ENCODE data around the gene TOP2B.

The TOP2B gene

DNA sequence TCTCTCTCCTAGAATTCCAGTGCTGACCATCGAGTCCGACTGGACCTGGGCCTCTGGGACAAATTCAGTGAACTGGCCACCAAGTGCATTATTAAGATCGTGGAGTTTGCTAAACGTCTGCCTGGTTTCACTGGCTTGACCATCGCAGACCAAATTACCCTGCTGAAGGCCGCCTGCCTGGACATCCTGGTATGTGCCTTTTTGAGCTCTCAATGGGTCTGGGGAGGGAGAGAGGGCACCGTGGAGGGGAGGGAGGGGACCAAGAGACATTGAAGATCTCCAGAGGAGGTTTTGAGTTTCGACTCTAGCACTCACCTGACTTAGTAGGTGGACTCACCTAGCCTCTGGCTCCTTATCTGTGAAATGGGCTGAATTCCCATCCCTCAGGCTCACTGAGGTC is 84.2 kb downstream of the TOP2B start:
- no peak for DNase-seq

DNA sequence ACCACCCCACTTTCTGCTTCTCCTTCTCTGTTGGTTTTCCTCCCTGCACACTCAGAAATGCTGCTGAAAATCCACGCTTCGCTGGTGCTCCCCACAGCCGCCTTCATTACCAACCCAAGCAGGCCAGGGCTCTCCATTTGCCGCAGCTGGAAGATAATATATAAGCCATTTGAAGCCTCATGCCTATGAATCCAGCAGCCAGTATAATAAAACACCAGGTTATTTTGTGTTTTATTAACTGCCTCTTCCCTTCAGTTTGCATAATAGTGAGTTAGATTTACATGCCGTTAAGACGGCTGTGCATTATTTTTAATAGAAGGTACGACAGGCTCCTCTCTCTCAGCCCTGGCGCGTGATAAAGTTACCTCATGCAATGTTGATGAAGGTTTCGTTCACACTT is 86.6 kb downstream of the TOP2B start:
- DNase-seq: no peak

- DNase-seq: no peak
These were observed 87.8 kb downstream of the TOP2B start for GRCh38 chr3:25576831-25577454.

- DNase-seq: no peak
These were observed 88.6 kb downstream of the TOP2B start for GRCh38 chr3:25576146-25576545.

GRCh38 chr3:25575001-25575400 is 89.7 kb downstream of the TOP2B start:
- DNase-seq: no peak

- DNase-seq: no peak
These were observed 90.4 kb downstream of the TOP2B start for GRCh38 chr3:25574172-25574765.

DNA sequence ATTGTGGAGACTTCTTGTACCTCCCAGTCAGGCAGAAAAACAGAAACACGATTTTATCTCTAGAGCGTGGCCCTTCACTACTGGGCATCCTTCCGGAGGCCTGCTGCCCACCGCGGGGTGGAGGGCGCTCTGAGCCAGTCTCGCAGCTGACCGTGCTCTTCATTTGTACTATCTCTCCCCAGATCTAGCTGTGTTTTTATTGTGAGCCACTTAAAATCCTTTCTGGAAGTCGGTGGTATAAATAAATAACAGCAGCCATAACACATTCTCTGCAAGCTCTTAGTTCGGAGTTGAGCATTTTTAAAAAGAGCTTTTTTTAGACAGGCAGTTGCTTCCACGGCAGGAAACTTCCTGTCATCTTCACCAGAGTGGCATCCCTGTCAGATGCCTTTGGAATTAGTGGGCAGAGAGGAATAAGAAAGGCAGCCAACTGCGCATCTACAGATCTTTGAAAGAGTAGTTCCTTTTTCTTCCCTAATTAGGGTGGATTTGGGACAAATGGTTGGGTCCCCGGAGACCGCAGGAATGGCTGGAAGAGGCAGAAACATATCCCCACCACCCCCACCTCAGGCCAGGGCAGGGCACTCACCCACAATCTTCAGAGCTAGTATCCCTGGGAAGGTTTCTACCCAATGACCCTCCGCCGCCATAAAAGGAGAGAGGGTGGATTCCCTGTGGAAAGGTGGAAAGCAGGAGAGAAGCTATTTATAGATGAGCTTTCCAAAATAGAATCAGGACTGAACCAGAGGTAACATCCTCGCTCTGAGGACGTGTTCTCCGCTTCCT is 91.1 kb downstream of the TOP2B start:
- DNase-seq: no peak

DNA sequence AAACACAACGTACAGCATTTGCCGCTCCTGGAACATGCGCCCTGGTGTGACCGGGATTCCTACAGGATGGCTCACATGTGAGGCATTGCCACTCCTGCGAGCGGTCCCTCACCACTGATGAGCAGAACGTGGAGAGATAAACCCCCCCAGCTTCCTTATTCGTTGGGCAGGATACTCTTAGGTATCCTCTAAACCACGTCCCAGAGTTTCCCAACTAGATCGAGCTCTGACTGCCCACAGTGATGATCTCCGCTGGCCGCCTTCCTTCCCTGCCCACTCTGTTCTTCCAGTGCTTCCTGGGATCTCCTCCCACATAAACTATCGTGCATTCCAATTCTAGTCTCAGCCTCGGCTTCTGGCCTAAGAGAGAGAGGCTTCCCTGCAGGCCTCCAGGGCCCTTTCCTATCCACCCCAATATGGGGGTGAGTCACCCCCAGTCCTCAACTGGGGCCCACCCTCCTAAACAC is 91.8 kb downstream of the TOP2B start:
- no peak for DNase-seq

- DNase-seq: no peak
These were observed 92.4 kb downstream of the TOP2B start for GRCh38 chr3:25572336-25572735.

DNA sequence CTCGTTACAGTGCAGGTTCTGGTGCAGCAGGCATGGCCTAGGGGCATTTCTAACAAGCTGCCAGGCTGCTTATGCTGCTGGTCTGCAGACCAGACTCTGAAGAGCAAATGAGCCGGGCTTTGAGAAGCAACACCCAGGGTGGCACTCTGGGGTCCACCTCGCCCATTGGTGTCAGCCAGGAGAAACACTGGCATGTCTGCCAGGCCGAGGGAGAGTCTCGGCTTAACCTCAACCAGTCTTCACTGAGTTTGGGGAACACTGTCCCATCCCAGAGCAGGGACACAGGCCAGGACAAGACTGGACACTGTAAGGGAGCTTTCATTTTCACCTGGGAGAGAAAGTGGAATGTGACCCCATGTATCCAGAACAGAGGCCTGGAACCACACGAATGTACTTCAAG is 93.4 kb downstream of the TOP2B start:
- DNase-seq: no peak

DNA sequence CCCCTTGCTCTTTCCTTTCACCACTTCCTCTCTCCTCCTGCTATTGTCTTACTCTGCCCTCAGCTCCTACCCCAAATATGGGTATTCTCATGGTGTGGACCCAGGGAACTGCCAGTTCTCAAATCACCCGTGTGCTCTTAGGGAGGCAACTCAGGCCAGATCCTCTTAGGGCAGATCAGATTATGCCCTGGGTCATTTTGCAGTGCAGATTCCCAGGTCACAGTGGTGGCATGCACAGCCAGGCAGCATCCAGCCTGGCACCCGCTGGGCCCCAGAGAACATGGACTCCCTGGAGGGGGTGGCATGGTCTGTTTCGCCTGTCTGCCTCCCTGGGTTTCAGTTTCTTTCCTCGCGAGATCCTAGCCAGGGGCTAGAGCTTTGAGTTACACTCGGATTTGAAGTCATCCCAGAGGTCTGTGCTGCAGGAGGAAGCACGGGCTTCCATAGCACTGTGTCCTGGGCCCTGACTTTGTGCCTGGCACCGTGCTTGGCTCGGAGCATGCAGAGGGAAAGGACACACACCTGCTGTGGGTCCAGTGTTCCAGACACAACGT is 96.1 kb downstream of the TOP2B start:
- DNase-seq: no peak

GRCh38 chr3:25567806-25568524 is 96.7 kb downstream of the TOP2B start:
- no peak for DNase-seq

GRCh38 chr3:25567388-25567787 is 97.3 kb downstream of the TOP2B start:
- no peak for DNase-seq

DNA sequence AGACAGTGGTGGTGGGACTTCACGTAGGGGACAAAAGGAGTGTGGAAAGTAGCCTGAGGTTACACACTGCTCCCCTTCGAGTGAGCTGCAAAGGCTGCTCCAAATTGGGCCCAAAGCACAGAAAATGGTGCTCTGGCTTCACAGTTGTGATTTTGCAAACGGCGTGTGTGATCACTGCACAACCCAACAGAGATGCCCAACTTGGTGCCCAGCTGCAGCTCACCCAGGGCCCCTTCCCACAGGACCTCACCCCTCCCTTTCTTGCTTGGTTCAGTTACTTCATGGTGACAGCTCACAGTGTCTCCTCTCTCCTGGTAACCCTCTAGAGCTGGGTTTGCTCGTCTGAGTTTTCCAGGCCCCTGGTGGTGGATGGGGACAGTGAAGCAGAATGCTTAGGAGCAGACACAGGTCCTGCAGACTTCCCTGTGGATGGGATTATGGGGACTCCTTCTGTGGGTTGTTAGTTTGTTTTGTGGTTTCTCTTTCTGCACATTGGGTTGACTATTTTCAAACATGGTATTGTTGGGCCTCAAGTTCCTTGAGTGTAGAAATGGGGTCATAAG is 98.3 kb downstream of the TOP2B start:
- no peak for DNase-seq

- DNase-seq: no peak
These were observed 98.9 kb downstream of the TOP2B start for GRCh38 chr3:25565807-25566206.

GRCh38 chr3:25564075-25564474 is 100.6 kb downstream of the TOP2B start:
- no peak for DNase-seq

DNA sequence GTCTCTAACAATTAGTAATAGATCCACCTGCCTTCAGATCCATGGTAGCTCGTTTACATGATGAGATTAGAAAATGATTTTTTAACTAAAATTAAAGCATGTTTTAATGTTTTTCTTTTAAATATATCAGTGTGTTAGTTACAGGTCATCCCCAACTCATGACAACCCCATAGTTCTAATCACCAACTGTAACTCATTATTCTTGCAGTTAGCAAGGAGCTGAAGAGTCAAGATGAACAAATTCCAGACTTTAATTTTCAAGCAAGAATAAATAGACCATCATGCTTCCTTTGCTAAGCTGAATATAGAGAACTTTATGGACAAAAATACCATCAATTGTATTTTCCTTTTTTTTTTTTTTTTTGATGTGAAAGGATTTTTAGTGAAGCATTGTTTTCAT is 101.1 kb downstream of the TOP2B start:
- no peak for DNase-seq

DNA sequence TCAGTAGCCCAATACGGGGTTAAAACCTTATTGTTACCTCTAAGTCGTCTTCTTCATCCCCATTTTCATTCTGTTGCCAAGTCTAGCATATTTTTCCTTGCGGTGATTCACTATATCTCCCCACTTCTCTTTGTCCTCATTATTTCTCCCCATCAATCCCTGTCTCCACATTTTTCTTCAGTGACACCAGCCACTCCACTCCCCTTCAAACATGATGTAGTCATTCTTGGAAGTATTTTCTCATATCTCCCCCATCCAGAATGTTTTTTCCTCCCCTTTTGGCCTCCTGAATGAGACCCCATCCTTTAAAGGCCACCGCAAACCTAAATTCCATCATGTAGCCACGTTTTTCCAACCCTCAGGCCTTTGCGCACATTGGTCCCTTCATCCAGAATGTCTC is 105.9 kb downstream of the TOP2B start:
- no peak for DNase-seq

DNA sequence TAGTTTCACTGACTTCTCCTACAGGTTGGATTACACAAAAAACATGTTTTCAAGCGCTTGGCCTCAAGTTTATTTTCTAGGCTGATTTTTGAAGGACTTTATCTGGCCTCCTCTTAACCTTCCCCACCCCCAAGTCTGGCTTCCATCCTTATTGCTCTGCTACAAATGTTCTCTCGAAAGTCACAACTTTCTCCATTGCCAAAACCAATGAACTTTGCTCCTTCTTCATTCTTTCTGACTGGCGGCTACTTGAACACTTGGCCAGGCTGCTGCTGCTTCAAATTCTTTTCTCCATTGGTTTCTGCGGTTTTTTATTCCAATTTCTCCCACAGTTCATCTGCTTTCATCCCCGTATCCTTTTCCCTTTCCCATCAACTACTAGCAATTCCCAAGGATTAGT is 106.6 kb downstream of the TOP2B start:
- no peak for DNase-seq

DNA sequence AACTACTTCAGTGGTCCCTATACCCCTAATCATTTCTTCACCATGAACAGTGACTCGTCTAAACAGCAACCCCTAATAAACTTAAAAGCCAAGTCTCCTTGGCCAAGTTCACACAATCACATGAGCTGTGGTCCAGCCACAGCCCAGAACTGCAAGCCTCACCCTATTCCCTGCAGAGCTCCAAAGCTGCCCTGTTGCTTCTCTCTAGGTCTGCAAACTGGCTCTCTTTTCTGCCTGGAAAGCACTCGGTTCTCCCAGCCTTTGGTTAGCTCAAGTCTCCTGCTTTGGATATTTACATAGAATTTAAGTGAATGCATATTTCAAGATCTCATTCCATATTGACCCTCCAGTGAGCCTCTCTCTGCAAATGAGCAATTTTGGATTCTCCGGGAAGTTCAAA is 107.0 kb downstream of the TOP2B start:
- DNase-seq: no peak

DNA sequence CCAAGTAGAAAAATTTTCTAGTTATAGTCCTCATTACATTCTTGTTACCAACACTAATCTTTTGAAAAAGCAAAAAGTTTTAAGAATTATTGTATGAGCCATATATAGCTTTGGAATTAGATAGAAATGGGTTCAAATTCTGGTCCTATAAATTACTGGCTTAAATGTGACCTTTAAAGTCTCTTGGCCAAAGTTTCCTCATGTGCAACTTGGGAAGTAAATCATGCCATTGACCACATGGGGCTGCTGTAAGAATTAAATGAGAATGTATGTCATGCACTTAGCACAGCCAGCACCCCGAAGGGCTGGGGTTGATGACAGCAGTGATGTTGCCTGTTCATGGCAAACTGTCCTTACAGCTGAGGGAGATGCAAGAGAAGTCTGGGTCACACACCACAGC is 108.3 kb downstream of the TOP2B start:
- no peak for DNase-seq

DNA sequence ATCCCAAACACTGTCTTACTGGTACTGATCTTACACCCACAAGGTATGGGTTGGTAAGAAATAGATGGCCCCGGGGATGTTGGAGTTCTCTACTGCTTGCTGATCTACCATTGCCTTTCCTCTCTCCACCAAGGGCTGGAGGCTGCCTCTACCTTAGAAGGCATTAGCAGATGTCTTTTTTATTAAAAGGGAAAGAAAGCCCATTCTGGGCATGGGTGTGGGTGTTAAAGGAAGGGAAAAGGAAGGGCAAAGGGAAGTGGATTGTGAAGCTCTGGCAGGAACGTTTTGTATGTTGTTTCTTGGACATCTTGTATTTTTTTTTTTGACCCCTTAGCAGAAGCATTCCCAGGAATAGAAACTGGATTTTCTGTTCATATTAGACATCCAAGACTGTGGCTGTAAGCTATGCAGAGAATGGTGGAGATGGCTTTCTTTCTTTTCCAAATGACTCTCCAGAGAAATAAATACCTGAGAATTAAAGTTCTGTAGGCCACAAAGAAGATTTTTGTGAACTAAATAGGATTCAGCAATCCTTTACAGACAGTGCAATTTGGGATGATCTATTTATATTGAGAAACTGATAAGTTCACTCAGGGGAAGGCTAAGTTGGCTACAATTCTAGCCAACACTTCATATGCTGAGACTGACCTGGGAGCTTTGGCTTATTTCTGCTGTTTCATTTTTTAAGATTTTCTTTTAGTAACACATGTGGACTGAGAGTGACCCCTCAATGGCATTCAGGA is 108.8 kb downstream of the TOP2B start:
- DNase-seq: no peak

Data from T-helper 9 cell (primary cell).